ENCODE data around the gene HOXA6.

Gene HOXA6

DNA sequence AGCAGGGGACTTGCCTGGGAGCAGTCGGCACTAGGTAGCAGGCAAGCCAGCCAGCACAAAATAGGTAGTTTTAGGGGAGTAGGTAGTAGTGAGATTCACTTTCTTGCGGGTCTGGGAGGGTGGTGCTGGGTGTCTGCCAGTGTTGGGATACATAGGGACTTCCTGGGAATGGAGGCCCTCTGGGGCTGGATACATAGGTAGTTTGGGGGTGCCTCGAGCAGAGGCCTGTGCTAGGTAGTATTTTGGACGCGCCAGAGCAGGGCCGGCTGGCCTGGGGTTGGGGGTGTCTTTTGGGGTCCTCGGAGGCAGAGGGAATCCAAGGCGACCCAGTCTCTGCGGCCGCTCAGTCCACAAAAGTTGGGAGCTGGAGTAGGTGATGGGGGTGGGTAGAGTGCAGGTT is 6.8 kb upstream of the HOXA6 start:
- TF ChIP-seq SPI1 (IDR thresholded peaks at IDR 0.05; ENCODE audit: borderline replicate concordance, low read depth) (no peak), GABPA (IDR thresholded peaks at IDR 0.05; ENCODE audit: low read depth) (no peak), POLR2AphosphoS5 (IDR thresholded peaks at IDR 0.05; ENCODE audit: low read depth) (no peak)
- TF ChIP-seq, protein P1, sequence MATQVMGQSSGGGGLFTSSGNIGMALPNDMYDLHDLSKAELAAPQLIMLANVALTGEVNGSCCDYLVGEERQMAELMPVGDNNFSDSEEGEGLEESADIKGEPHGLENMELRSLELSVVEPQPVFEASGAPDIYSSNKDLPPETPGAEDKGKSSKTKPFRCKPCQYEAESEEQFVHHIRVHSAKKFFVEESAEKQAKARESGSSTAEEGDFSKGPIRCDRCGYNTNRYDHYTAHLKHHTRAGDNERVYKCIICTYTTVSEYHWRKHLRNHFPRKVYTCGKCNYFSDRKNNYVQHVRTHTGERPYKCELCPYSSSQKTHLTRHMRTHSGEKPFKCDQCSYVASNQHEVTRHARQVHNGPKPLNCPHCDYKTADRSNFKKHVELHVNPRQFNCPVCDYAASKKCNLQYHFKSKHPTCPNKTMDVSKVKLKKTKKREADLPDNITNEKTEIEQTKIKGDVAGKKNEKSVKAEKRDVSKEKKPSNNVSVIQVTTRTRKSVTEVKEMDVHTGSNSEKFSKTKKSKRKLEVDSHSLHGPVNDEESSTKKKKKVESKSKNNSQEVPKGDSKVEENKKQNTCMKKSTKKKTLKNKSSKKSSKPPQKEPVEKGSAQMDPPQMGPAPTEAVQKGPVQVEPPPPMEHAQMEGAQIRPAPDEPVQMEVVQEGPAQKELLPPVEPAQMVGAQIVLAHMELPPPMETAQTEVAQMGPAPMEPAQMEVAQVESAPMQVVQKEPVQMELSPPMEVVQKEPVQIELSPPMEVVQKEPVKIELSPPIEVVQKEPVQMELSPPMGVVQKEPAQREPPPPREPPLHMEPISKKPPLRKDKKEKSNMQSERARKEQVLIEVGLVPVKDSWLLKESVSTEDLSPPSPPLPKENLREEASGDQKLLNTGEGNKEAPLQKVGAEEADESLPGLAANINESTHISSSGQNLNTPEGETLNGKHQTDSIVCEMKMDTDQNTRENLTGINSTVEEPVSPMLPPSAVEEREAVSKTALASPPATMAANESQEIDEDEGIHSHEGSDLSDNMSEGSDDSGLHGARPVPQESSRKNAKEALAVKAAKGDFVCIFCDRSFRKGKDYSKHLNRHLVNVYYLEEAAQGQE (IDR thresholded peaks at IDR 0.05; ENCODE audit: insufficient replicate concordance, low read depth) = no peak
- TF ChIP-seq, protein P2, sequence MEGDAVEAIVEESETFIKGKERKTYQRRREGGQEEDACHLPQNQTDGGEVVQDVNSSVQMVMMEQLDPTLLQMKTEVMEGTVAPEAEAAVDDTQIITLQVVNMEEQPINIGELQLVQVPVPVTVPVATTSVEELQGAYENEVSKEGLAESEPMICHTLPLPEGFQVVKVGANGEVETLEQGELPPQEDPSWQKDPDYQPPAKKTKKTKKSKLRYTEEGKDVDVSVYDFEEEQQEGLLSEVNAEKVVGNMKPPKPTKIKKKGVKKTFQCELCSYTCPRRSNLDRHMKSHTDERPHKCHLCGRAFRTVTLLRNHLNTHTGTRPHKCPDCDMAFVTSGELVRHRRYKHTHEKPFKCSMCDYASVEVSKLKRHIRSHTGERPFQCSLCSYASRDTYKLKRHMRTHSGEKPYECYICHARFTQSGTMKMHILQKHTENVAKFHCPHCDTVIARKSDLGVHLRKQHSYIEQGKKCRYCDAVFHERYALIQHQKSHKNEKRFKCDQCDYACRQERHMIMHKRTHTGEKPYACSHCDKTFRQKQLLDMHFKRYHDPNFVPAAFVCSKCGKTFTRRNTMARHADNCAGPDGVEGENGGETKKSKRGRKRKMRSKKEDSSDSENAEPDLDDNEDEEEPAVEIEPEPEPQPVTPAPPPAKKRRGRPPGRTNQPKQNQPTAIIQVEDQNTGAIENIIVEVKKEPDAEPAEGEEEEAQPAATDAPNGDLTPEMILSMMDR (IDR thresholded peaks at IDR 0.05; ENCODE audit: insufficient read depth, low read length) = no peak
- no peak overlapping the region for H3K4me3 ChIP-seq (replicated peaks; ENCODE audit: insufficient read depth, low read length)
- peaks cover 70% of the 10 kb centered on the region for H3K27me3 ChIP-seq (ENCODE audit: insufficient read depth, poor library complexity, severe bottlenecking)
- no peak for DNase-seq (ENCODE audit: low read depth in 1 of 2, low spot score in 1 of 2)
- no peak overlapping the region for H3K27ac ChIP-seq (replicated peaks)

DNA sequence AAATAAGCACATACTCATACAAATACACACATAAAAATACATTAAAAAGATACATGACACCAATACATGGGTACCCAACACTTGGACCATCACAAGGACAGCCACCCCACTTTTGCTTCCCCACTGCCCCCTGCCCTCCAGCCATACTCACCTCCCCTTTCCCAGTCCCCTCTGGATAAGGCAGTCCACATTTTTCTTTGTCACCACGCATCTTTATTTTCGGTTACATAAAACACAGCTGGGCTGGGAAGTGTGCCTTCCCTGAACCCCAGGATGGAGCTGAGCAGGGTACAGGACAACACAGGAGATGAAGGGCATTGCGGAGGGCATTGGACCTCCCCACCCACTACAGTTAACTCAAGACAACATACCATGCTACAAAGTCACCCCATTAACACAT is 6.0 kb upstream of the HOXA6 start:
- TF ChIP-seq, protein P2 (IDR thresholded peaks at IDR 0.05; ENCODE audit: insufficient read depth, low read length) = no peak
- TF ChIP-seq GABPA (IDR thresholded peaks at IDR 0.05; ENCODE audit: low read depth) (no peak), SPI1 (IDR thresholded peaks at IDR 0.05; ENCODE audit: borderline replicate concordance, low read depth) (no peak), POLR2AphosphoS5 (IDR thresholded peaks at IDR 0.05; ENCODE audit: low read depth) (no peak)
- TF ChIP-seq, protein P1 (IDR thresholded peaks at IDR 0.05; ENCODE audit: insufficient replicate concordance, low read depth) = no peak
- Histone ChIP-seq H3K27me3 (ENCODE audit: insufficient read depth, poor library complexity, severe bottlenecking) (peaks cover 68% of the 10 kb centered on the region), H3K4me3 (replicated peaks; ENCODE audit: insufficient read depth, low read length) (no peak overlapping the region), H3K27ac (replicated peaks) (no peak overlapping the region)
- DNase-seq (ENCODE audit: low read depth in 1 of 2, low spot score in 1 of 2) = no peak

DNA sequence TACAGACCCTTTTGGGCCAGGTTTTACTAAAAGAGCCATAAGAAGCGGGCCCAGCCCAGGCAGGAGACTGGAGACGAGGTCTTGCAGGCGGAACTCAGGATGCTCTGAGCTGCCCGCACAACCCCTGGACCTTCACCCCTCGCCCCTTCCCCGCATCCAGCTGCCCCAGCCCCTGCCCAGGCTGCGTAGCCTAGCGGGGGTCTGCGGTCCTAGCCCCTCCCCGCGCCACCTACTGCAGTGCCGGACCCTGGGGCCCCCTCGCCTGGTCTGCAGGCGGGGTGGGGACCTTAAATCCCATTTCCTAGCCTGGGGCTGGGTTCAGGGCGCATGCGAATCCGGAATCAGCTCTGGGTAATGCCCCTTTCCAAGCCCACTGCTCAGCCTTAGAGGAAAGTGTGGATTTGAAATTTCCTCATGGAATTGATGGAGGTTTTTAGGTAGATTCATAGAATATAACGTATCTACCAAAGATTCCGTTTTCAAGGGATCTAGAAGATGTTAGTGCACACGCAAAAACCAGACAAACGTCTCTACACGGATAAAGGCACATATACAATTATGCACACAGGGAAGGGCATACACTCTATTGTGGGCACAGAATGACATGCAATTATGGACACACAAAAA is 5.4 kb upstream of the HOXA6 start:
- no peak for DNase-seq (ENCODE audit: low read depth in 1 of 2, low spot score in 1 of 2)
- no peak for TF ChIP-seq GABPA (IDR thresholded peaks at IDR 0.05; ENCODE audit: low read depth)
- no peak for TF ChIP-seq SPI1 (IDR thresholded peaks at IDR 0.05; ENCODE audit: borderline replicate concordance, low read depth)
- TF ChIP-seq, protein P2 (IDR thresholded peaks at IDR 0.05; ENCODE audit: insufficient read depth, low read length) = no peak
- TF ChIP-seq POLR2AphosphoS5 (IDR thresholded peaks at IDR 0.05; ENCODE audit: low read depth) = no peak
- TF ChIP-seq, protein P1 (IDR thresholded peaks at IDR 0.05; ENCODE audit: insufficient replicate concordance, low read depth) = no peak
- Histone ChIP-seq H3K4me3 (replicated peaks; ENCODE audit: insufficient read depth, low read length) (no peak overlapping the region), H3K27me3 (ENCODE audit: insufficient read depth, poor library complexity, severe bottlenecking) (peaks cover 68% of the 10 kb centered on the region), H3K27ac (replicated peaks) (no peak overlapping the region)
